ENCODE data around the gene CACNA2D4.

Gene CACNA2D4

GRCh38 chr12:1760566-1761382 is 157.7 kb downstream of the CACNA2D4 start:
- DNase-seq (ENCODE audit: insufficient read length, low spot score) (no peak), FAIRE-seq (no peak)
- TF ChIP-seq POU2F2 (IDR thresholded peaks at IDR 0.05; ENCODE audit: low read depth, low read length) (no peak), POLR2A (IDR thresholded peaks at IDR 0.05; ENCODE audit: low read depth, low read length) (no peak)

- DNase-seq (ENCODE audit: insufficient read length, low spot score), result no peak
- FAIRE-seq, result no peak
- TF ChIP-seq POLR2A (IDR thresholded peaks at IDR 0.05; ENCODE audit: low read depth, low read length) (no peak), TAF1 (IDR thresholded peaks at IDR 0.05; ENCODE audit: low read depth, low read length) (no peak), SPI1 (IDR thresholded peaks at IDR 0.05; ENCODE audit: low read depth, low read length) (no peak), POU2F2 (IDR thresholded peaks at IDR 0.05; ENCODE audit: low read depth, low read length) (no peak), POLR2AphosphoS5 (IDR thresholded peaks at IDR 0.05; ENCODE audit: low read depth, low read length) (no peak), PAX5 (IDR thresholded peaks at IDR 0.05; ENCODE audit: insufficient read depth, low read length, severe bottlenecking) (no peak)
Measured at GRCh38 chr12:1758887-1759286, 159.6 kb downstream of the CACNA2D4 start.

GRCh38 chr12:1758376-1758775 is 160.1 kb downstream of the CACNA2D4 start:
- DNase-seq (ENCODE audit: insufficient read length, low spot score) (no peak), FAIRE-seq (no peak)
- TF ChIP-seq POLR2AphosphoS5 (IDR thresholded peaks at IDR 0.05; ENCODE audit: low read depth, low read length) (no peak), POU2F2 (IDR thresholded peaks at IDR 0.05; ENCODE audit: low read depth, low read length) (no peak)

GRCh38 chr12:1750300-1750699 is 168.2 kb downstream of the CACNA2D4 start:
- no peak for DNase-seq (ENCODE audit: insufficient read length, low spot score)
- no peak for FAIRE-seq
- TF ChIP-seq PAX5 (IDR thresholded peaks at IDR 0.05; ENCODE audit: insufficient read depth, low read length, severe bottlenecking), result no peak
- TF ChIP-seq SPI1 (IDR thresholded peaks at IDR 0.05; ENCODE audit: low read depth, low read length), result no peak
- no peak for TF ChIP-seq POU2F2 (IDR thresholded peaks at IDR 0.05; ENCODE audit: low read depth, low read length)
- no peak for TF ChIP-seq POLR2A (IDR thresholded peaks at IDR 0.05; ENCODE audit: low read depth, low read length)
- no peak for TF ChIP-seq TAF1 (IDR thresholded peaks at IDR 0.05; ENCODE audit: low read depth, low read length)
- no peak for TF ChIP-seq POLR2AphosphoS5 (IDR thresholded peaks at IDR 0.05; ENCODE audit: low read depth, low read length)

- no peak for TF ChIP-seq TAF1 (IDR thresholded peaks at IDR 0.05; ENCODE audit: low read depth, low read length)
- TF ChIP-seq POU2F2 (IDR thresholded peaks at IDR 0.05; ENCODE audit: low read depth, low read length), result no peak
- no peak for TF ChIP-seq POLR2AphosphoS5 (IDR thresholded peaks at IDR 0.05; ENCODE audit: low read depth, low read length)
- no peak for TF ChIP-seq POLR2A (IDR thresholded peaks at IDR 0.05; ENCODE audit: low read depth, low read length)
- no peak for TF ChIP-seq SPI1 (IDR thresholded peaks at IDR 0.05; ENCODE audit: low read depth, low read length)
- TF ChIP-seq PAX5 (IDR thresholded peaks at IDR 0.05; ENCODE audit: insufficient read depth, low read length, severe bottlenecking), result no peak
- DNase-seq (ENCODE audit: insufficient read length, low spot score) (no peak), FAIRE-seq (no peak)
Measured at GRCh38 chr12:1749019-1749418, 169.4 kb downstream of the CACNA2D4 start.

- DNase-seq (ENCODE audit: insufficient read length, low spot score) (no peak), FAIRE-seq (no peak)
- TF ChIP-seq TAF1 (IDR thresholded peaks at IDR 0.05; ENCODE audit: low read depth, low read length) (no peak), POLR2AphosphoS5 (IDR thresholded peaks at IDR 0.05; ENCODE audit: low read depth, low read length) (no peak), POLR2A (IDR thresholded peaks at IDR 0.05; ENCODE audit: low read depth, low read length) (no peak), PAX5 (IDR thresholded peaks at IDR 0.05; ENCODE audit: insufficient read depth, low read length, severe bottlenecking) (no peak)
Measured at GRCh38 chr12:1747609-1748008, 170.8 kb downstream of the CACNA2D4 start.

GRCh38 chr12:1744932-1745331 is 173.5 kb downstream of the CACNA2D4 start:
- TF ChIP-seq POLR2AphosphoS5 (IDR thresholded peaks at IDR 0.05; ENCODE audit: low read depth, low read length), result no peak
- no peak for TF ChIP-seq POU2F2 (IDR thresholded peaks at IDR 0.05; ENCODE audit: low read depth, low read length)
- no peak for TF ChIP-seq PAX5 (IDR thresholded peaks at IDR 0.05; ENCODE audit: insufficient read depth, low read length, severe bottlenecking)
- no peak for TF ChIP-seq POLR2A (IDR thresholded peaks at IDR 0.05; ENCODE audit: low read depth, low read length)
- TF ChIP-seq TAF1 (IDR thresholded peaks at IDR 0.05; ENCODE audit: low read depth, low read length), result no peak
- no peak for TF ChIP-seq SPI1 (IDR thresholded peaks at IDR 0.05; ENCODE audit: low read depth, low read length)
- no peak for DNase-seq (ENCODE audit: insufficient read length, low spot score)
- no peak for FAIRE-seq

All from GM12891 (cell line).